ENCODE results near the gene ATP5F1E. TPM values are rescaled to one million over a fixed set of nuclear protein-coding genes. Genes with fewer than 3 reads are reported as not detected.
A peak's percentile ranks its signal among the peaks of the same experiment; 100 is the strongest.

The ATP5F1E gene
- total and polyA plus RNA-seq, 9 of the 15 experiments (the other 6 are each of a cell fraction or from before 2014, with no cell fraction given), result 60.3 to 162 (median 113) TPM

GRCh38 chr20:59010995-59011873, 20.9 kb downstream of the ATP5F1E start (continued):
- no peak for TF ChIP-seq ZNF707 (CRISPR knock-in tag; conservative IDR thresholded peaks at IDR 0.05)
- no peak for TF ChIP-seq ELF4 (CRISPR knock-in tag; IDR thresholded peaks at IDR 0.05)
- no peak for TF ChIP-seq STAT5B (CRISPR knock-in tag; IDR thresholded peaks at IDR 0.05)
- peak; percentile 53 for TF ChIP-seq CTBP1 (IDR thresholded peaks at IDR 0.05; ENCODE audit: borderline replicate concordance)
- TF ChIP-seq ZNF318 (IDR thresholded peaks at IDR 0.05; ENCODE audit: borderline replicate concordance in 1 of 2, low read depth in 1 of 2), result no peak
- TF ChIP-seq PRDM10 (IDR thresholded peaks at IDR 0.05; ENCODE audit: partially characterized antibody), result peak; percentile 17
- TF ChIP-seq TBL1XR1 (IDR thresholded peaks at IDR 0.05; ENCODE audit: low read length in 2 of 2), result 0 out of 4 replicates have a peak, but pooled peaks of 1 of the 2 experiments have one; percentile 5
- TF ChIP-seq SLC30A9 (CRISPR knock-in tag; IDR thresholded peaks at IDR 0.05), result no peak
- no peak for TF ChIP-seq ZNF165 (CRISPR knock-in tag; IDR thresholded peaks at IDR 0.05; ENCODE audit: borderline replicate concordance)
- TF ChIP-seq HBP1 (CRISPR knock-in tag; IDR thresholded peaks at IDR 0.05), result no peak
- no peak for TF ChIP-seq HOXB6 (CRISPR knock-in tag; IDR thresholded peaks at IDR 0.05; ENCODE audit: borderline replicate concordance)
- no peak for TF ChIP-seq PPARD (CRISPR knock-in tag; IDR thresholded peaks at IDR 0.05)
- no peak for TF ChIP-seq BRCA1 (IDR thresholded peaks at IDR 0.05)
- TF ChIP-seq BRCA1 (CRISPR knock-in tag; IDR thresholded peaks at IDR 0.05), result no peak
